GM18520 (cell line): ENCODE measurements around the gene DDC.

Experiments
- ATAC-seq: cut with Tn5 transposase; IDR thresholded peaks from one replicate; pipeline ENCODE4 v1.9.1; 2021; ENCODE audit not compliant: unreplicated experiment

Gene DDC

DNA sequence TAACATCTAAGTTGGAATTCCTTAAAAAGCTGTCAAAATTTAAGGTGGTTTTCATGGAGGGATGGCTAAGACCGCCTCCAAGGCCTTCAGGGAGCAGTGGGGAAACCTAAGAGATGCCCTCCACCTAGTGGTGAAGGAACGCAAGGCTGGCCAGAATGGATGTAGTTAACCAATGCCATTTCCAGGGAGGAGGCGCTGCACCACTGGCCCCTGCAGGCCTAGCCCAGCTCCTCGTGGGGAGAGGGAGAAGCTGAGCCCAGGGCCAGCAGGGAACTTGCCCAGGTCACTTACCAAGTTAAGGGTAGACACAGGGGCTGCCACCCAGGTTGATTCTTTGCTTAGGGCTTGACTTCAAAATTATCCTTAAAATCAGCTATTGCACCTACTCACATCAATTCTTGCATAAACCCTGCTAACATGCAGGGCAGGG, 147.1 kb downstream of the DDC start:
- ATAC-seq = peak; percentile 80

DNA sequence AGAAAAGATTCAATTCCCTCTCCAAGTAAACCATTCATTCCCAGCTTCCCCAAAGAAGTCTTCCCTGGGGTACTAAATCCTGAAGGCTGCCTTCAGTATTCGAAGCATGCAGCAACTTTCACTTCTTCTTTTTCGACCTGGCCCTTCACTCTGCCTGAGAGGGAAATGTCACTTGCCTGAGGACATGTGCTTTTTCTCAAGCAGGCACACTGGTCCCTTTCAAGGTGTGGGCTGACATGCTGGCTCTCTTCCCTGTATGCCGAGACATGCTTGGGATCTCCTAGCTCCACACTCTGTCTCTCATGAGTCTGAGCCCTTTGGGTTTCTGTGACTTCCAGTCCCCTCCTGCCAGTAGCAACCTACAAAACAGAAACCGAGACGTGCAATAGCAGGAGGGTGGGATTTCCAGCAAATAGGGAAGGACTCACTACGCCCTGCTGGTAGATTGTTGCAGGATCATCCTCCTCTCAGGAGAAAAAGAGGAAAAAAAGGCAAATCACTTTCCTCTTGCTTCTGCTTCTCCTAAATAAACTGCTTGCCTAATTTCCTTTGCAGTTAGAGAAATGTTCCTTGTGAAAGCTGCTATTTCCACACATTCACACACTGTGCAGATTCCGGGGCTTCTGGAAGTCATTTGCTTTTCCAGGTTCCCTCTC, 148.6 kb downstream of the DDC start:
- peak; percentile 61 for ATAC-seq

DNA sequence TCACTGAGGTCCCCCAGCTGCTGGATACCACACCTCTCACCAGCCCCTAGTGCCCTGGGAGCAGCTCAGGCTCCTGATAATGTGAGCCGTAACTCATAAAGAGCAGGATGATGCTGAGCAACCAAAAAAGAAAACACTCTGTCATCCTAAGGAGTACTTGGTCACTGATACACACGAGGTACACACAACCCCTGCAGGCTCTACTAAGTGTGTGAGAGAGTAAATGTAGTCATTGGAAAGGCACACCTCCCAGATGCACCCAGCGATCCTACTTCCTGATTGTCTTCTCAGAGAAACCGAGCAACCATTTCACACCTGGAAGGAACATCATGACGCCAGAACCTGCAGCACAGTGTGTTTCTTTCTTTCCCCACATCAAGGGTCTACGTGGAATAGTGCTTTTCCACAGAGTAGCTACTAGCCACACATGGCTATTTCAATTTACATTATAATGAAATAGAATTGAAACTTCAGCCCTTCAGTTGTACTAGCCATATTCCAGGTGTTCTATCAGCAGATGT, 149.3 kb downstream of the DDC start:
- no peak for ATAC-seq

DNA sequence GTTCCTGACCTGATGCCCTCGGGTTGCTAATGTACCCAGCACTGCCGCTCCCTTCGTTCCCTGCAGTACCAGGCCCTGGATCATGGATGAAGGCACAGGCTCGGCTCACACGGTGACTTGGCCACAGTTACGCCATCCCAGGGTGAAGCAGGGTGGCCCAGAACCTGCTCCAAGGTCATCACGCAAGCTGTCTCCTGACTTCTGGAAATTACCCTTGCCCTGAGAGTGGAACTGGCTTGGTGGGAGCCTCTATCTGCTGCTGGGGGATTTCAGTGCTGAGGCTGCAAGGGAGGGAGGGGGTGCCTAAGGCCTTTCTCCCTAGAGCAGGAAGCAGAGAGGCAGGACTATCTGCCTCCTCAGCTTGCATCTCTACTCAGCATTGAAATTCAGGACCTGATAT, 151.6 kb downstream of the DDC start:
- no peak for ATAC-seq

DNA sequence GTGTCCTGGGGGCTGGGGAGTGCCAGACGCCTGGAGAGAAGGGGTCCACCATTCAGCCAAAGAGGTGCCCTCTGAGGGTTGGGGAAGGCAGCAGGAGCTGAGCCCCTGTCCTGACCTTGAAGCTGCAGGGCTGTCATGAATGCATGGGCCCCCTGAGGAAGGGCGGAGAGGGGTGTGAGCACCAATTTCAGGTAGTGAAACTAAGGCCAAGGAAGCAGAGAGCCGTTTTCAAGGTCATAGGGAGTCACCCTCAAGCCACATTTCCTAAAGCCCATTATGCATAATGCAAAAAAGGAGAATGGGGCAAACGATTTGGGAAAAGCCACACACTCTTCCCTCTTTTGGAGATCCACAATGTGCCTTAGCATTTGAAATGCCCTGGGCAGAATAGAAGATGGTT, 152.2 kb downstream of the DDC start:
- ATAC-seq = no peak

DNA sequence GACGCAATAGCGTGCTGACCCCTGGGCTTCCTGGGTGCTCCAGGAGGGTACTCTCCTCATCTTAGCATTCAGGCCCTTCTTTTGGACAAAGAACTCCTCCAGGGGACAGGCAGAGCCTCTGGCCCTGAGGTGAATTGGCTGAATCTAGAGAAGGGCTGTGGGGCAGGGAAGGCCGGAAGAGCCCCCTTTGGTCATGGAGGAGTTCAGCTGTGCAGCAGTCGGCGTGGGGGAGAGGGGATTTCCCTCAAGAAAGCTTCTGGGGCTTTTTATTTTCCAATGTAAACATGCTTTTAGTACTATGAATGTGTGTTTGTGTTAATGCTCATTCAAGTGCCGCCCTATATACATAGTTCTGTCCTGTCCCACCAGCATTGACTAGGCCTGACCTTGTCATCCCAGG, 153.9 kb downstream of the DDC start:
- no peak for ATAC-seq

DNA sequence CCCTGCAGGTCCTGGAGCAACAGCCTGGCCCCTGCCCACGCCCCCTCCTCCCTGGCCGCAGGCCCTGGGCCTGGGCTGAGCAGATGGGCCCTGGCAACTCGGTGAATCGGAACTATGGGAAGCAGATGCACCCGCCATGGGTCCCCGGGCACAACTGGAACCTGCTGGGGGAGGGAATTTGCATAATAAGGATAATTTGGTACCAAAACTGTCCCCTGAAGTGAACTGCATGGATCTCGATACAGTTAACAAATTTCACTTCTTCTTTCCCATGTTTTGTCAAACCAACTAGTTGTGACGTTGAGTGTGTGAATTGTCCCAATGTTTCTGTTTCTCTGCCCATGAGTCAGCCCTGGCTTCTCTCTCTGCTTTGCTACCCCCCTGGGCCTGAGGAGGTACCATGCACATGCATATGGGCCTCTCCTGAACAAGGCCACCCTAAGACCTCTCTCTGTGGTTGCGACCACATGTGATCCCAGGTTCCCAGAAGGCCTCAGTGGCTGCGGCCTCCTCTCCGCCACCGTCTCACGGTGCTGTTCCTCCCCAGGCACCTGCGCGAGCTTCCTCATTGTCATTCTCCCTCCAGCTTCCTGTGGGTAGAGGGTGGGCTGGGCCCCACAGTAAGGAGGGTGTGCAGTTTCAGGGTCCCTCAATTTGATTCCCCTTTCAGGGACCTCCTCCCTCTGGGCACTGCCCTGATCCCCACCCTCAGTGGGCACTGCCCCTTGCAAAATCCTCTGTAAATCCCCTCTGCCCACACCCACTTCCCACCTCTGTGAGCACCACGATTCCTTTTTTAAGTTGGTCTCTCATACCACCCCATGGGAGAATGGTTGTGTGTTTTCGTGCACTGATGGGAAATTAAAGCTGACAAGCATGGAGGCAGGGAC, 155.1 kb downstream of the DDC start:
- ATAC-seq = peak; percentile 53
